ENCODE data around the gene IGFBP7. TPM values are rescaled to one million over a fixed set of nuclear protein-coding genes. Genes with fewer than 3 reads are reported as not detected.

Gene IGFBP7
- total and polyA plus RNA-seq, 2 donors (not counting 1 experiment from before 2014, with no cell fraction given), result 54.8 to 793 TPM

DNA sequence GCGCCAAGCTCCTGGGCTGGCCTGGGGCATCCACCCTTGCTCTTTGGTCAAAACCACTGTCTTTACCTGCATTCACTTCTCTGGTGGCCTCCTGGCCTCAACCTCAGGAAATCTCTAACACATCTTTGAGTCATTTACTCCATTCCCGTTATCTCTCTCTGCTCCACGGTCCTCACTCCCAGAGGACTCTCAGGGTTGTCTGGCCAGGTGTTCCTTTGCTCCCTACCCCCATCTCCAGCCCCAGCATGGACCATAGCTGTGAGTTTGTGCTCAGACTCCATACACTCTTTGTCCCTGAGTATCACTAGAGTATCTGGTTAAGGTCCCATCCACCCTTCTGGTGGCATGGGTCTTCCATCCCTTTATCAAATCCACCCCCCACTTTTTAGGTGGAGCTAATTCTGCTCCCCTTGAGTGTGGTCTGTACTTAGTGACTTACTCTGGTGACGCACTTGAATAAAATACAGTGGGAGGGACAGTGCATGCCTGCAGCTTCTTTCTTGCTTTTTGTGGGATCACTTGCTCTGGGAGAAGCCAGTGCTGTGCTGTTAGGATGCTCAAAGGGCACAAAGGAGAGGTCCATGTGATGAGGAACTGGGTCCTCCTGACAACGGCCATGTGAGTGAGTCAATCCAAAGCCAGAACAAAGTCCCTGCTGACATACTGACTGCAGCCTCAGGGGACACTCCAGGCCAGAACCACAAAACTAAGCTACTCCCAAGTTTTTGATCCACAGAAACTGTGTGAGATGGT is 44.3 kb downstream of the IGFBP7 start:
- Histone ChIP-seq H3K79me2 (ENCODE audit: control insufficient read depth, insufficient read depth, low read length) (peaks cover 7% of the 10 kb centered on the region), H3K4me1 (ENCODE audit: control insufficient read depth, extremely low read depth, insufficient read depth, low read length) (peaks cover 22% of the 10 kb centered on the region), H3K36me3 (ENCODE audit: control insufficient read depth, insufficient read depth, low read length) (no peaks in the 10 kb centered on the region), H3K4me2 (ENCODE audit: extremely low read depth, insufficient read depth, low read length) (peak overlapping the region; percentile 66), H3K27ac (ENCODE audit: insufficient read depth, low read length) (peak overlapping the region; percentile 88), H4K20me1 (ENCODE audit: control insufficient read depth, extremely low read depth, insufficient read depth, low read length) (no peaks in the 10 kb centered on the region), H3K9me3 (ENCODE audit: control insufficient read depth, insufficient read depth, low read depth, low read length) (no peaks in the 10 kb centered on the region), H2AFZ (ENCODE audit: low read length) (no peak overlapping the region), H3K4me3 (replicated peaks in 1 of 4; ENCODE audit: control extremely low read depth in 1 of 4, insufficient read depth in 1 of 4, low read depth in 3 of 4, low read length in 4 of 4) (no peak overlapping the region), H3K27me3 (ENCODE audit: control insufficient read depth, insufficient read depth, low read length) (no peaks in the 10 kb centered on the region), H3K9ac (ENCODE audit: insufficient read depth, low read length) (no peak overlapping the region)
- TF ChIP-seq EZH2 (IDR thresholded peaks at IDR 0.05; ENCODE audit: low read length, missing control alignments), result no peak
- TF ChIP-seq, protein P1, sequence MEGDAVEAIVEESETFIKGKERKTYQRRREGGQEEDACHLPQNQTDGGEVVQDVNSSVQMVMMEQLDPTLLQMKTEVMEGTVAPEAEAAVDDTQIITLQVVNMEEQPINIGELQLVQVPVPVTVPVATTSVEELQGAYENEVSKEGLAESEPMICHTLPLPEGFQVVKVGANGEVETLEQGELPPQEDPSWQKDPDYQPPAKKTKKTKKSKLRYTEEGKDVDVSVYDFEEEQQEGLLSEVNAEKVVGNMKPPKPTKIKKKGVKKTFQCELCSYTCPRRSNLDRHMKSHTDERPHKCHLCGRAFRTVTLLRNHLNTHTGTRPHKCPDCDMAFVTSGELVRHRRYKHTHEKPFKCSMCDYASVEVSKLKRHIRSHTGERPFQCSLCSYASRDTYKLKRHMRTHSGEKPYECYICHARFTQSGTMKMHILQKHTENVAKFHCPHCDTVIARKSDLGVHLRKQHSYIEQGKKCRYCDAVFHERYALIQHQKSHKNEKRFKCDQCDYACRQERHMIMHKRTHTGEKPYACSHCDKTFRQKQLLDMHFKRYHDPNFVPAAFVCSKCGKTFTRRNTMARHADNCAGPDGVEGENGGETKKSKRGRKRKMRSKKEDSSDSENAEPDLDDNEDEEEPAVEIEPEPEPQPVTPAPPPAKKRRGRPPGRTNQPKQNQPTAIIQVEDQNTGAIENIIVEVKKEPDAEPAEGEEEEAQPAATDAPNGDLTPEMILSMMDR (conservative IDR thresholded peaks at IDR 0.05 in 1 of 2, IDR thresholded peaks at IDR 0.05 in 1 of 2; ENCODE audit: low read depth in 1 of 2, low read length in 2 of 2), result no peak
- DNase-seq (ENCODE audit: low read depth in 2 of 2), result peak in 1 of 2 donors; percentile 72

DNA sequence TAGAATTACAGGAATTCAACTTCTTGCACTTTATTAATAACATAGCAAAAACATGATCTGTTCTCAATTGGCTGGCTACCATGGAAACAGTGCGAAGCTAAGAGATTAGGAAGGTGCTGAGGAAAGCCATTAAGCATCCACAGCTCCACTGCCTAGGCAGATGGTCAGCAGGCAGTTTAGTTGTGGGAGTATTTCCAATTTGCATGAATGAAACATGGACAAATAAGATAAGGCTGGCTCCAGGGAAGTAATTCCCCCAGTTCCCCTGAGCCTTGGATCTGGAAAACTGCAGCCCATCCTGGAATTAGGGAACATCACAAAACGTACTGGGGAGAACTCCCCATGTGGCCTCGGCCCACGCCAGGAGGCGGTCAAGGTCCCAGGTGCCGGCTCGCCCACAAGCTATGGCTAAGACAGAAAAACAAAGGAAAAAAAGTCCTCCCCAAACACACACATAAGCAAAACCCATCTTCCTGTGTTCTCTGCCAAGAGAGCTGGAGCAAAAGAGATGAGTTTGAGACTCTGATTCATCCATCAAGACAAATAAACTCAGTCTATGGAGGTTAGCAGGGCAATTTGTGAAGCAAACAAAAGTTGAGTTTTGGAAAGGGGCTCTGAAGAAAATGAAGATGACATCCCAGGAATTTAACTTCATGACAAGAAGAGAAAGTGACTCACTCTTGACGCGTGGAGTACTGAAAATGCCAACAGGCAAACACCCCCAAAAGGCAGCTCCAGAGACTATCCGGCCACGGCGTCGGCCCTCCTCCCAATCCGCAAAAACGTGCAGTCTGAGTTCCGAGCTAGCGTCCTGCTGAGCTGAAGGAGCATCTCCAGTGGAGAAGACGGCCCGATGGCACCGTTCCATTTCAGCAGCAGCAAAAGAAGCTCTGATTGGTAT is 45.1 kb downstream of the IGFBP7 start:
- H3K9me3 ChIP-seq (ENCODE audit: control insufficient read depth, insufficient read depth, low read depth, low read length), result no peaks in the 10 kb centered on the region
- H3K27ac ChIP-seq (ENCODE audit: insufficient read depth, low read length), result peak overlapping the region; percentile 88
- peaks cover 7% of the 10 kb centered on the region for H3K79me2 ChIP-seq (ENCODE audit: control insufficient read depth, insufficient read depth, low read length)
- H3K36me3 ChIP-seq (ENCODE audit: control insufficient read depth, insufficient read depth, low read length), result no peaks in the 10 kb centered on the region
- TF ChIP-seq, protein P1 (conservative IDR thresholded peaks at IDR 0.05 in 1 of 2, IDR thresholded peaks at IDR 0.05 in 1 of 2; ENCODE audit: low read depth in 1 of 2, low read length in 2 of 2), result no peak
- TF ChIP-seq EZH2 (IDR thresholded peaks at IDR 0.05; ENCODE audit: low read length, missing control alignments), result no peak
- peak overlapping the region in 2 of 4 experiments; percentile 19 to 26 for H3K4me3 ChIP-seq (replicated peaks in 1 of 4; ENCODE audit: control extremely low read depth in 1 of 4, insufficient read depth in 1 of 4, low read depth in 3 of 4, low read length in 4 of 4)
- H3K27me3 ChIP-seq (ENCODE audit: control insufficient read depth, insufficient read depth, low read length), result no peaks in the 10 kb centered on the region
- no peak overlapping the region for H3K9ac ChIP-seq (ENCODE audit: insufficient read depth, low read length)
- H4K20me1 ChIP-seq (ENCODE audit: control insufficient read depth, extremely low read depth, insufficient read depth, low read length), result no peaks in the 10 kb centered on the region
- peak overlapping the region; percentile 66 for H3K4me2 ChIP-seq (ENCODE audit: extremely low read depth, insufficient read depth, low read length)
- H2AFZ ChIP-seq (ENCODE audit: low read length), result no peak overlapping the region
- peak; percentile 83 to 99 for DNase-seq (ENCODE audit: low read depth in 2 of 2)
- H3K4me1 ChIP-seq (ENCODE audit: control insufficient read depth, extremely low read depth, insufficient read depth, low read length), result peaks cover 20% of the 10 kb centered on the region

DNA sequence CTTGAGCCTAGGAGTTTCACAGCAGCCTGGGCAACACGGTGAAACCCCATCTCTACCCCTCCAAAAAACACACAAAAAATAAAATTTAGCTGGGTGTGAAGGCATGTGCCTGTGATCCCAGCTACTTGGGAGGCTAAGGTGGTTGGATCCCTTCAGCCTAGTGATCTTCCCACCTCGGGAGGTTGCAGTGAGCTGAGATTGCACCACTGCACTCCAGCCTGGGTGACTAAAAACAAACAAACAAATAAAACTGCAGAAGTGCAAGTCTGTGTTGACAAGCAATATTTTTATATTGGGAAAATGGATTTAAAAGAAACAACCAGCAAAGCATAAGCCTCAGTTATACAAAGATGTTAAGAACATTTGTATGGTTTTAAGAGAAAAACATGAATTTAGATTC is 46.1 kb downstream of the IGFBP7 start:
- H3K4me1 ChIP-seq (ENCODE audit: control insufficient read depth, extremely low read depth, insufficient read depth, low read length), result peaks cover 20% of the 10 kb centered on the region
- no peak overlapping the region for H3K9ac ChIP-seq (ENCODE audit: insufficient read depth, low read length)
- no peaks in the 10 kb centered on the region for H4K20me1 ChIP-seq (ENCODE audit: control insufficient read depth, extremely low read depth, insufficient read depth, low read length)
- peaks cover 3% of the 10 kb centered on the region for H3K79me2 ChIP-seq (ENCODE audit: control insufficient read depth, insufficient read depth, low read length)
- H3K27me3 ChIP-seq (ENCODE audit: control insufficient read depth, insufficient read depth, low read length), result no peaks in the 10 kb centered on the region
- no peak overlapping the region for H2AFZ ChIP-seq (ENCODE audit: low read length)
- H3K4me3 ChIP-seq (replicated peaks in 1 of 4; ENCODE audit: control extremely low read depth in 1 of 4, insufficient read depth in 1 of 4, low read depth in 3 of 4, low read length in 4 of 4), result no peak overlapping the region
- peak overlapping the region; percentile 37 for H3K27ac ChIP-seq (ENCODE audit: insufficient read depth, low read length)
- no peak for DNase-seq (ENCODE audit: low read depth in 2 of 2)
- no peaks in the 10 kb centered on the region for H3K36me3 ChIP-seq (ENCODE audit: control insufficient read depth, insufficient read depth, low read length)
- TF ChIP-seq EZH2 (IDR thresholded peaks at IDR 0.05; ENCODE audit: low read length, missing control alignments), result no peak
- TF ChIP-seq, protein P1 (conservative IDR thresholded peaks at IDR 0.05 in 1 of 2, IDR thresholded peaks at IDR 0.05 in 1 of 2; ENCODE audit: low read depth in 1 of 2, low read length in 2 of 2), result no peak
- H3K9me3 ChIP-seq (ENCODE audit: control insufficient read depth, insufficient read depth, low read depth, low read length), result no peaks in the 10 kb centered on the region
- no peak overlapping the region for H3K4me2 ChIP-seq (ENCODE audit: extremely low read depth, insufficient read depth, low read length)
